Activated effector memory CD4-positive, alpha-beta T cell treated with Interleukin-2 at 50 U/mL for 16 hours (primary cell): Measurements from ENCODE around the gene CEP55.
"Not testable (repeated sequence)": the region's sequence is repeated elsewhere in the genome, so short reads cannot be mapped to it uniquely, and the experiment has no call there.

Experiments
- DNase-seq: peaks from one replicate; pipeline ENCODE4 v3.0.0-alpha.2; 2020

Gene CEP55

DNA sequence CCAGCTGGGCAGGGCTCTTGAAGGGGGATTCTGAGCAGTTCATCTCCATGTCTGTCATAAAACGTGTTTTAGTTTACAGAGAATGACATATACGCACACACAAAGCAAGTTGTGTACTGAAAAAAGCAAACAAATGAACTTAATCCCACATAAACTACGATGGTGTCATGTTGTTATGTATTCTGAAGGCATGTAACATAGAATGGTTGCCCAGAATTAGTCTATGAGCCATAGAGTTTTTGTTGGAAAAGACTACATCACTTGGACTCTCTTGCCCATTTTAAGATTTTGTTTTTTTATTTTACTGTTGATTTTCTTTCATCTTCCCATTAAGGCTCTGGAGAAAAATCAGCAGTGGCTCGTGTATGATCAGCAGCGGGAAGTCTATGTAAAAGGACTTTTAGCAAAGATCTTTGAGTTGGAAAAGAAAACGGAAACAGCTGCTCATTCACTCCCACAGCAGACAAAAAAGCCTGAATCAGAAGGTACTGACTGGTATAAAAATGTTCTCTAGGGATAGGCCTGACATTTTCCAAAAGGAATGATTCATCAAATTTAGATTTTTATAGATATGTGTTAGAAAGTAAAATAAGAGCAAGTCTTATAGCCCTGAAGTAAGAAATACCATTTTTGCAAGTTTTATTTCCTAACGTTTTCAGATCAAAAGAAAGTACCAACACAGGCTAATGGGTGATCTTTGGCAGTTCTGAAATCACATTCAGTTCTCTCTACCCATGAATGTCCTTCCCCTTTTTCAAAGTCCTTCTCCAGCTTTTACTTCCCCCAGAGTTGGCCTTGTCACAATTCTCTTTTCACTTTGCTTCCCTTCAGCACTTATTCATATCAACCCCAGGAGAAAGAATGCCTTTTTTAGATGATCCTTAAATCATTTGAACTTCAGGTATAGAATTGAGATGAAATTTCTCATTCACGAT, 18.9 kb downstream of the CEP55 start:
- no peak for DNase-seq

DNA sequence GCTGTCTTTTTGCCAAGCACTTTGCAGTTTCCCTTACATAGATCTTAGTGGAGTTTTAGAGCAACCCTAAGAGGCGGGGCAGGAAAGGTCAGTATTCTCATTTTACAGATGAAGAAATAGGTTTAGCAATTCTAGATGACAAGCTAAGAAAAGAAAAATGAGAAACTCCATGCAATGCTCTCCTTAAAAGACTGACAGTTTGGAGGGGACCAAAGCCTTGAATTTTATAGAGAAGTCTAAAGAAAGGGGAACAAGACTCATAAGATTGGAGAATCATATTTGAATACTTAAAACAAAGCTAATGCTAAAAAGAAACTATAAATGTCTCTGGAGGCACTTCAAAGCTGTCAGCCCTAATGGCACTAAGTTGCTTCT, 19.6 kb downstream of the CEP55 start:
- no peak for DNase-seq

GRCh38 chr10:93518531-93518930, 22.1 kb downstream of the CEP55 start:
- no peak for DNase-seq

GRCh38 chr10:93535293-93535692, 38.9 kb downstream of the CEP55 start:
- no peak for DNase-seq

GRCh38 chr10:93540871-93541270, 44.5 kb downstream of the CEP55 start:
- not testable (repeated sequence) for DNase-seq

- DNase-seq: no peak
These were observed 45.3 kb downstream of the CEP55 start for GRCh38 chr10:93541402-93542357.

DNA sequence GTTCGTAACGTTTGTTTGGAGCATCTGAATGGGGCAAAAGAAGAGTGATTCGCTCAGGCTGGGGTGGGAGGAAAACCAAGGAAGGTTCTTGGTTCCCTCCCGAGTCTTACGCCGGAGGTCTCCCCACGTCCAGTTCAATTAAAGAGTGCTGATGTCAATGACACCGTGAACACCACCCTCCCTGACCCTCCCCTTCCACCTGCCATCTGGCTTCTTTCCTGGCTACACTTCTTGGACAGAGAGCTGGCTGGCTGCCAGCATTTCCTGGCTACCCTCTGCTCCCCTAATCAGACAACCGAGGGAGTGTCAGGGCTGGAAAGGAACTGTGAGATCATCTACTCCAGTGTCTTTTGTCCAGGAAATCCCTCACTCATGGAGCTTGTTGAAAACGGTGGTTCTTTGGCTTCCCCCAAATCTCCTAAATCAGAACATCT, 46.0 kb downstream of the CEP55 start:
- no peak for DNase-seq

DNA sequence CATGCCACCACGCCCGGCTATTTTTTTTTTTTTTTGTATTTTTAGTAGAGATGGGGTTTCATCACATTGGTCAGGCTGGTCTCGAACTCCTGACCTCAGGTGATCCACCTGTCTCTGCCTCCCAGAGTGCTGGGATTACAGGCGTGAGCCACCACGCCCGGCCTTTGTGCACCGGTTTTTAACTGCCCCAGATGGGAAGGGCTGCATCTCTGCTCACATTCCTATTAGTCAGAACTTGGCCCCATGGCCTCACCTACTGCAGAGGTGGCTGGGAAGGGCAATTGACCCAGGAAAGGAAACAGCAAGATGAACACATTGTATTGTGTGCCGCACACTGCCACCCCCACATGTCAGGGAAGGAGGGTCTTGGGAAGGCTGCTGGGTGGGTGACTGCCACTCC, 50.6 kb downstream of the CEP55 start:
- DNase-seq: not testable (repeated sequence)

- no peak for DNase-seq
These were observed 51.1 kb downstream of the CEP55 start for GRCh38 chr10:93547522-93547921.

- DNase-seq: no peak
These were observed 52.1 kb downstream of the CEP55 start for GRCh38 chr10:93548376-93549071.

GRCh38 chr10:93550606-93551005, 54.2 kb downstream of the CEP55 start:
- no peak for DNase-seq

DNA sequence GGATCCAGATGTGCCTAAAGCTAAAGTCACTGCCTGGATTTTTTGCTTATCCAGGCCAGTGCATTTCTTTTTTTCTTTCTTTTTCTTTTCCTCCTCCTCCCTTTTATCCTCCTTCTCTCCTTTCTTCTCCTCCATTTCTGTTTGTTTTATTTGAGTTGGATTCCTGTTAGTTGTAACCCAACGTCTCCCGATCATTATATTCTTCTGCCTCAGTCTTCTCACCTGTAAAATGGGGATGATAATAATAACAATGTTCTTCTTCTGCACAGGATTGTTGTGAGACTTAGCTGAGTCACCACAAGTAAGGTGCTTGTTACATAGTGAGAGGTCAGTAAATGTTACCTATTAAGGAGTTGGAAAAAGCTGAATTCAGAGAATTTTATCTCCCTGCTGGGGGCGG, 56.4 kb downstream of the CEP55 start:
- DNase-seq: no peak

GRCh38 chr10:93553482-93554315, 57.3 kb downstream of the CEP55 start:
- DNase-seq: no peak

GRCh38 chr10:93554316-93554663, 57.9 kb downstream of the CEP55 start:
- no peak for DNase-seq

DNA sequence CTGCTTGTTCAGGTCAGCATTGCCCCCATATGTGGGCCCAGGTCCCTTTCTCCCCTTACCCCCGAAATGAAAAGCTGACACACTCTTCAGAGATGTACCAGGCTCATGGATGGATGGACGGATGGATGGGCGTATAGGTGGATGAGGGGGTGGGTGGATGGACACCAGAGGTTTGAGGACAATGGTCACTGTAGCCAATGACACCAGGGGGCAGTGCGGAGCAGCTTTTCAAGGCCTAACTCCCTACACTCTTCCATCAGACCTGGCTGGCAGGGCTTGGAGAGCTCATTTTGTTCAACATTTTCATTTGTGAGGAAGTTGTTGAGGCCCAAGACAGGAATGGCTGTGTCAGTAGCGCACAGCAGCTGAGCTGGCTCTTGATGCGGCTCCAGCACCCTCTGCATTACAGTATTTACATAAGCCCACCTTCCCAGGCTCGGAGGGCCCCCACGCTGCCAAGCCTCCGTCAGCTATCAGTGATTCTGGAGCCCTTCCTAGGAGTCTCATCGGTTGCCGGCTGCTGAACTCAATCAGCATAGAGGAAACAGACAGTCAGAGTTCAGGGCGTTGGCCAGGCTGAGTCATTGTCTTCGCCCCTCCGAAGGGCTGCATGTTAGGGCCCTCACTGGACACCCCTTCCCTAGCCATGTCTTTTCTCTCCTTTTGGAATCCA, 58.5 kb downstream of the CEP55 start:
- no peak for DNase-seq

DNA sequence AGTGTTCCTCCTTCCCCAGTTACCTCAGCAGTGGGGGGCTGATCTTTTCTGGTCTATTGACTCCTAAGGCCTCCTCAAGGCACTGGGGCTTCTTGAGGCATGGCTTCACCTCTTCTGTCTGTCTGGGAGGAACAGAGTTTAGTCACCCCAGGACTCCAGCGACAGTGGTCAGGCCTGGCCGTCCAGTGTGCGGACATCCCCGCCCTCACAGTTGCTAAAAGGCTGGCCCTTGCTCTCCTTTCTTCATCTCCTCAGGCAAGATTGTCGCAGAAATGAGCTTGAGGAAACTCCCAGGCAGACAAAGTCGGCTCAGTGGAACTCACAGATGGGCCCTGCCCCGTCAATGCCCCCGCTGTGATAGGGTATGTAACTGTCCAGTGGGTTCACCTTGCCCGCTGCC, 63.1 kb downstream of the CEP55 start:
- DNase-seq: no peak

GRCh38 chr10:93560541-93560940, 64.1 kb downstream of the CEP55 start:
- DNase-seq: no peak

- DNase-seq: no peak
These were observed 69.0 kb downstream of the CEP55 start for GRCh38 chr10:93565446-93565845.

GRCh38 chr10:93566435-93567276, 70.2 kb downstream of the CEP55 start, which contains the start of gene FFAR4:
Gene FFAR4, plus strand, starts transcription at chr10:93566665. Its CDS starts 56 bp downstream, at chr10:93566721.
- DNase-seq: no peak
